ENCODE measurements around the gene DCAF7.

Gene DCAF7

GRCh38 chr17:63546308-63547082, 3.8 kb upstream of the DCAF7 start:
- FAIRE-seq: no peak

DNA sequence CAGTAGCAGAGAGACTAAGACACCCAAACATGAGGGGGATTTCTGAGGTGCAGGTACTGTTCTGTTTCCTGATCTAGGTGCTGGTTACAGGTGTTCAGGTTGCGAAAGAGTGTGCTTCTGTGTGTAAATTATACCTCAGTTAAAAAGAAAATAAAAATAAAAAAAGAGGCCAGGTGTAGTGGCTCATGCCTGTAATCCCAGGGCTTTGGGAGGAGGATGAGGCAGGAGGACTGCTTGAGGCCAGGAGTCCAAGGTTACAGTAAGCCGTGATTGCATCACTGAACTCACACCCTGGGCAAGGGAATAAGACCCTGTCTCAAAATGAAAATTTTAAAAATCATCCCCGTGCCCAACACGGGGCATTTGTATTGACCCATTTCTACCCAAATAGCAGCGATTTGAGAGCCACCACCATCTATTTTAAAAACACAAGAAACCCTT, 3.2 kb upstream of the DCAF7 start:
- FAIRE-seq: no peak

- FAIRE-seq: no peak
Measured at GRCh38 chr17:63549289-63549945, 860 bp upstream of the DCAF7 start.

- no peak for FAIRE-seq
Measured at GRCh38 chr17:63550817-63551639, 751 bp downstream of the DCAF7 start.

DNA sequence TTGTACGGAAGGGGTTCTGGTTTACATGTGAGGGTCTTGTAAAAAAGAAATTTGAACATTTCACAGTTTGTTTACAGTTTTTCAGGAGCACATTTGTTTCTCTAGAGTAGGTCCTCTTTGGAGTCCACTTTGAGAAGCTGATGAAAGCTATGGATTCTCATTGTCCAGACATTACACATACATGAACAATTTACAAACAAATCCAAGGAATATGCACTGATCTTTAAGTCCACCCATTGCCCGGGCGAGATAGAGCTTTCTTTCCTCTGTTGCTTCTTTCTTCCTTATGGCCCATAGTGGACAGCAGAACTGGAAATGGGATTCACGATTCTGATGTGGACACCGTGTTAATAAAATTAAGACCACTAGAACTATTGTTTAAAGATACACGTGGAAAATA, 1.9 kb downstream of the DCAF7 start:
- no peak for FAIRE-seq

DNA sequence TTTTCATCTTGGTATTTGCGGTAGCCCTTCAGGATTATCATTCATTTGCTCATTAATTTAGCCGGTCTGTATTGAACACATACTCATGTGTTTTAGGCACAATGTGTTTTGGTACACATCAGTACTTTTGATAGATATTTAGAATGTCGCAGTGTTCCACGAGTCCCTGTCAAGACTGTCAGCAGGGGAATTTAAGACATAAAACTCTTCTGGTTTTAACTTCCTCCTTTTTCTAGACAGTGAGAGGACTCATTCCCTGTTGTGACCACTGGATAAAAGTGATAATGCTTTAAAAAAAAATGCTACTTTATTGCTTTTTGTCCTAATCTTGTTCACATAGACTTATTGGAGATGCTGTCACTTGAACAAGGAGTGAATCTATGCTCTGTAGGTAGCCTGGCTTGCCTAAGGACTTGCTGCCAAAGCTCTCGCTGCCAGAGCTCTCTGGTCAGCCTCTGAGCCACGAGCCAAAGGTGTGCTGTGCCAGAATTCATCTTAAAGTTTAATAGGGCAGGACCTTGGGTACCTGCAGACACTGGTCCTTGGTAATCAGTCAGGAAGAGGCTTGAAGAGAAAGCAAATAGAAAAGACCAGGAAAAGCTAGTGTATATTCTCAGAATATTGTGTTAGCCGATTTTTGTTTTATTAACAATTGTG, 5.4 kb downstream of the DCAF7 start:
- FAIRE-seq: no peak

DNA sequence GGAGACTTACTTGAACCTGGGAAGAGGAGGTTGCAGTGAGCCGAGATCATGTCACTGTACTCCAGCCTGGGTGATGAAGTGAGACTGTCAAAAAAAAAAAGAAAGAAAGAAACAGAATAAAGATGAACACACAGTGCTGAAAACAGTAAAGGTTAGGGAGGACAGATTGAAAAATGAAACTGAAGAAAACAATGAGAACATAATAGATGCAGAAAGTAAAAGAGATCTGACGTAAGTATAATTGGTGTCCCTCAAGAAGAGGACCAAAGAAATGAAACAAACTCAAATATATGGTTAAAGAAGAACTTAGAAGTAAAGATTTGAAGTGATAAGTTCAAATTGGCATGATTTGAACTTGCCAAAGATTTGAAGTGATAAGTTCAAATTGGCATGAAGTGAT, 7.1 kb downstream of the DCAF7 start:
- FAIRE-seq: no peak

GRCh38 chr17:63558441-63558840, 8.2 kb downstream of the DCAF7 start:
- no peak for FAIRE-seq

DNA sequence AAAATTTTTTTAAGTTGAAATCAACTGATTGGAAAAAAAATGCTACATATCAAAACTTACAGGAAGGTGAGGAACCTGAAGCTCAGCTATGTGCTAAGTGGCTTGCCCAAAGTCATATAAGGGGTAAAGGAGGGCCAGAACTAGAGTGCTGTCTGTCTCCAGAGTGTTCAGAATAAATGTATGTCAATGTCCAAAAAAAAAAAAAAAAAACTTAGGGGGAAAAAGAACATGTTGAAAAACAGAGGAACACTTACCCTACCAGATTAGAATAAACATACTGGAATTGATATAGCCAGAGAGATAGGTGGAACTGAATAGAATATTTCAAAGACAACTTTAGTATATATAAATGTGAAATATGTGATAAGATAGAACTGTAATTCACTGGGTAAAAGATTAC, 11.5 kb downstream of the DCAF7 start:
- no peak for FAIRE-seq

GRCh38 chr17:63563339-63563738, 13.1 kb downstream of the DCAF7 start:
- FAIRE-seq: no peak

- no peak for FAIRE-seq
Measured at GRCh38 chr17:63564562-63564961, 14.3 kb downstream of the DCAF7 start.

GRCh38 chr17:63567229-63567628, 17.0 kb downstream of the DCAF7 start:
- FAIRE-seq: no peak

- FAIRE-seq: no peak
Measured at GRCh38 chr17:63568563-63568962, 18.3 kb downstream of the DCAF7 start.

GRCh38 chr17:63571632-63572310, 21.5 kb downstream of the DCAF7 start:
- no peak for FAIRE-seq

DNA sequence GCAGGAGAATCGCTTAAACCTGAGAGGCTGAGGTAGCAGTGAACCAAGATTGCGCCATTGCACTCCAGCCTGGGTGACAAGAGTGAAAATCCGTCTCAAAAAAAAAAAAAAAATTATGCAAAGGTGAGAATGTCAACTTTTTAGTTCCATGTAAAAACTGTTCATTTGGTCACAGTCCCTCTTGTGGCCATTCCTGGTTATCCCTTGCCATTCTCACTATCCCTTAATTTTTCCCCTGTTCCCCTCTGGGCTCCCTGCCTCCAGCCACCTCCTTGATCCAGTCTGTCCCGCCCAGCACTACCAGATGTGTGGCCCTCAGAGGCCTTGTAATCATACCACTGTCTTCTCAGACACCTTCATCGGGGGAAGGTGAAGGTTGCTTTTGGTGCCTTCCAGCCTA, 23.4 kb downstream of the DCAF7 start:
- no peak for FAIRE-seq

DNA sequence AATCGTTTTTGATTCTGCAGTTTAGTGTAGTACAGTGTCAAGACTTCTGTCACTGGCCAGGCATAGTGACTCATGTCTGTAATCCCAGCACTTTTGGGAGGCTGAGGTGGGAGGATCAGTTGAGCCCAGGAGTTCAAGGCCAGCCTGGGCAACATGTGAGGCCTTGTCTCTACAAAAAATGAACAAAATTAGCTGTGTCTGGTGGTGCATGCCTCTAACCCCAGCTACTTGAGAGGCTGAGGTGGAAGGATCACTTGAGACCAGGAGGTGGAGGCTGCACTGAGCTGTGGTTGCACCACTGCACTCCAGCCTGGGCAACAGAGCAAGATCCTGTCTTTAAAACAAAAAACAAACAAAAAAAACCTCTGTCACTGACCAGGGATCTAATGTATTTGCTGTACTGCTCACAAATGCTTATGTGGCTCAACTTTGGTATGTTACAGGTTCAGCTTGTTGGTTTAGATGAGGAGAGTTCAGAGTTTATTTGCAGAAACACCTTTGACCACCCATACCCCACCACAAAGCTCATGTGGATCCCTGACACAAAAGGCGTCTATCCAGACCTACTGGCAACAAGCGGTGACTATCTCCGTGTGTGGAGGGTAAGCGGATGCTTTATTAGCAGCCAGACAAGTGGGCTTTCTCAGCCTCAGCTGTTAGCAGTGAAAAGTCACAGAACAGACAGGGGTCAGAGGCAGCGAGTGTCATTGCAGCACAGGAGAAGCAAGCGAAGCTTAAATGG, 27.9 kb downstream of the DCAF7 start:
- FAIRE-seq: no peak

GRCh38 chr17:63578769-63579111, 28.5 kb downstream of the DCAF7 start:
- FAIRE-seq: no peak

DNA sequence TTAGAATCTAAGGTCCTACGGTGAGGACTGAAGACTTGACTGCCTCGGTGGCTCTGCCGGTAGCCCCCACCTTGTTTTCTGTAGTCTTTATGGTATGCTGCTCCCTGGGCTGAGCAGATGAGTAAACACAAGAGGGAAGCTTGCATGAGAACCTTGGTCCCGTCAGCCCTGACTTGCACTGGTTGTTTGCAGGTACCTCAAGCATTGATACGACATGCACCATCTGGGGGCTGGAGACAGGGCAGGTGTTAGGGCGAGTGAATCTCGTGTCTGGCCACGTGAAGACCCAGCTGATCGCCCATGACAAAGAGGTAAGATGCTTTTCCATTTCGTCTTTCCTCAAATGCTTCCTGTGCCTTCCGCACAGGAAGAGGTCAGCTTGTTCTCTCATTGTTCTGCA, 29.4 kb downstream of the DCAF7 start:
- FAIRE-seq: no peak

- no peak for FAIRE-seq
Measured at GRCh38 chr17:63587770-63588169, 37.5 kb downstream of the DCAF7 start.

DNA sequence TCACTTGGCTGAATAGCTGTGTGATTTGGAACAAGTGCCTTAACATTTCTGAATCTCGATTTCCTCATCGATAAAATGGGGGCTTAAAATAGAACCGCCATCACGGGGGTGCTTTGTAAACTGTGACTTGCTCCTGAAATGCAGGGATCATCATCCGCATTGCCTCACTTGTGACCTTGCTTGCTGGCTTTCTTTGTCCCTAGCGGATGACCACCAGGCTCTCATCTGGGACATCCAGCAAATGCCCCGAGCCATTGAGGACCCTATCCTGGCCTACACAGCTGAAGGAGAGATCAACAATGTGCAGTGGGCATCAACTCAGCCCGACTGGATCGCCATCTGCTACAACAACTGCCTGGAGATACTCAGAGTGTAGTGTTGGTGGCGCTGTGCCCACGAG, 38.5 kb downstream of the DCAF7 start:
- FAIRE-seq: no peak

- no peak for FAIRE-seq
Measured at GRCh38 chr17:63589646-63590045, 39.4 kb downstream of the DCAF7 start.

DNA sequence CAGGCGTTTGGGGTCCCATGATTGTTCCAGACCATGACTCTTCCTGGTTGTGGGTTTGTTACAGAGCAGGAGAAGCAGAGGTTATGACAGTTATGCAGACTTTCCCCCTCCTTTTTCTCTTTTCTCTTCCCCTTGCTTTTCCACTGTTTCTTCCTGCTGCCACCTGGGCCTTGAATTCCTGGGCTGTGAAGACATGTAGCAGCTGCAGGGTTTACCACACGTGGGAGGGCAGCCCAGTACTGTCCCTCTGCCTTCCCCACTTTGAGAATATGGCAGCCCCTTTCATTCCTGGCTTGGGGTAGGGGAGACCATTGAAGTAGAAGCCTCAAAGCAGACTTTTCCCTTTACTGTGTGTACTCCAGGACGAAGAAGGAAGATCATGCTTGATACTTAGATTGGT, 42.5 kb downstream of the DCAF7 start:
- no peak for FAIRE-seq

Measured in islet of Langerhans (tissue), 1 donor.